WTC11 (cell line): ENCODE measurements around the gene KRT8. TPM values are rescaled to one million over a fixed set of nuclear protein-coding genes. Genes with fewer than 3 reads are reported as not detected.
A peak's percentile ranks its signal among the peaks of the same experiment; 100 is the strongest.

Source experiments
- ATAC-seq: fragments of 200-7000 bp; cut with Tn5 transposase; 2 replicates; pipeline ENCODE4 v1.10.0; 2021; ENCODE audit warnings: mild to moderate bottlenecking, moderate library complexity
- CTCF ChIA-PET: fragments of 300-600 bp; sonication (Branson Sonifier 250); formaldehyde crosslinking; loops from one replicate; lab custom pipeline; 2021; ENCODE audit warnings: antibody characterized with exemption; lab: Charles Lee
- POLR2A ChIA-PET: fragments of 350-600 bp; sonication (Branson Sonifier 250); formaldehyde crosslinking; loops from one replicate; lab custom pipeline; 2021; ENCODE audit warnings: antibody characterized with exemption; lab: Charles Lee
- DNase-seq: peaks from one replicate; pipeline ENCODE4 v3.0.0; 2021; ENCODE audit warnings: low spot score
- H3K27ac Mint-ChIP-seq: 2 replicates; pipeline ENCODE4 v1.8.0; 2021; ENCODE audit warnings: mixed read lengths
- H3K27me3 Mint-ChIP-seq: 2 replicates; pipeline ENCODE4 v1.8.0; 2021; ENCODE audit warnings: low read depth, mild to moderate bottlenecking, moderate library complexity, mixed read lengths
- H3K36me3 Mint-ChIP-seq: 2 replicates; pipeline ENCODE4 v1.8.0; 2021; ENCODE audit warnings: mixed read lengths
- H3K4me1 Mint-ChIP-seq: 2 replicates; pipeline ENCODE4 v1.8.0; 2022; ENCODE audit warnings: mixed read lengths
- H3K4me3 Mint-ChIP-seq: 2 replicates; pipeline ENCODE4 v1.8.0; 2021; ENCODE audit warnings: mild to moderate bottlenecking, moderate library complexity, mixed read lengths
- H3K9me3 Mint-ChIP-seq: 2 replicates; pipeline ENCODE4 v1.8.0; 2021; ENCODE audit warnings: mixed read lengths
- AR ChIP-seq: fragments of 250-450 bp; sonication (Bioruptor Pico); IDR thresholded peaks from 2 replicates; pipeline ENCODE4 v1.9.0; 2021; ENCODE audit warnings: mild to moderate bottlenecking
- ESRRA ChIP-seq: sonication (generic); formaldehyde crosslinking; IDR thresholded peaks from 2 replicates; pipeline ENCODE4 v1.8.1; 2022; ENCODE audit warnings: mild to moderate bottlenecking, missing genetic modification reagents, borderline replicate concordance
- FOXP4 ChIP-seq: sonication (generic); formaldehyde crosslinking; IDR thresholded peaks from 2 replicates; pipeline ENCODE4 v1.8.0; 2022; ENCODE audit warnings: mild to moderate bottlenecking, missing genetic modification reagents
- PRDM15 ChIP-seq: sonication (generic); formaldehyde crosslinking; IDR thresholded peaks from 2 replicates; pipeline ENCODE4 v1.8.0; 2022; ENCODE audit warnings: missing genetic modification reagents
- SOX15 ChIP-seq: fragments of 250-450 bp; sonication (Bioruptor Pico); IDR thresholded peaks from 2 replicates; pipeline ENCODE4 v1.9.0; 2021; ENCODE audit warnings: mild to moderate bottlenecking
- total RNA-seq: library from RNA; stranded (reverse); gene quantifications from 3 replicates; pipeline ENCODE4 v1.2.3, GENCODE V29; 2021
- TF ChIP-seq, protein P1 (sequence below): sonication (generic); formaldehyde crosslinking; IDR thresholded peaks from 2 replicates; pipeline ENCODE4 v1.8.0; 2022; ENCODE audit warnings: mild to moderate bottlenecking, missing genetic modification reagents

KRT8 gene
- total RNA-seq, 1 experiment from 2014 or later: 477 TPM

GRCh38 chr12:52926596-52927234 is 21.8 kb upstream of the KRT8 start (continued):
- TF ChIP-seq FOXP4 (CRISPR knock-in tag) (no peak), SOX15 (no peak)
- TF ChIP-seq, all 79 proteins: peak for 0

GRCh38 chr12:52925717-52926595 is 21.1 kb upstream of the KRT8 start:
- Mint-ChIP-seq H3K4me1 (peaks cover 51% of the 10 kb centered on the region), H3K27me3 (no peaks in the 10 kb centered on the region), H3K36me3 (no peaks in the 10 kb centered on the region), H3K4me3 (no peak overlapping the region), H3K27ac (peak overlapping the region; percentile 69), H3K9me3 (no peaks in the 10 kb centered on the region)
- ChIA-PET POLR2A (interaction anchor here (1.0 to 2.4 kb wide), 7 partner anchors 18 to 31 kb away, joined by 4 to 10 read pairs (median 4); partner anchors contain the start of genes KRT18 and KRT8), CTCF (interaction anchor here (0.7 to 4.7 kb wide), 17 partner anchors 10 to 804 kb away, joined by 3 to 37 read pairs (median 3); partner anchors contain the start of genes KRT18 and KRT8)
- ATAC-seq (peak; percentile 56), DNase-seq (no peak)
- TF ChIP-seq PRDM15 (CRISPR knock-in tag) (0 out of 2 replicates have a peak, but pooled peaks have one; percentile 20), AR (CRISPR knock-in tag) (no peak), SOX15 (no peak), ESRRA (CRISPR knock-in tag) (no peak)

DNA sequence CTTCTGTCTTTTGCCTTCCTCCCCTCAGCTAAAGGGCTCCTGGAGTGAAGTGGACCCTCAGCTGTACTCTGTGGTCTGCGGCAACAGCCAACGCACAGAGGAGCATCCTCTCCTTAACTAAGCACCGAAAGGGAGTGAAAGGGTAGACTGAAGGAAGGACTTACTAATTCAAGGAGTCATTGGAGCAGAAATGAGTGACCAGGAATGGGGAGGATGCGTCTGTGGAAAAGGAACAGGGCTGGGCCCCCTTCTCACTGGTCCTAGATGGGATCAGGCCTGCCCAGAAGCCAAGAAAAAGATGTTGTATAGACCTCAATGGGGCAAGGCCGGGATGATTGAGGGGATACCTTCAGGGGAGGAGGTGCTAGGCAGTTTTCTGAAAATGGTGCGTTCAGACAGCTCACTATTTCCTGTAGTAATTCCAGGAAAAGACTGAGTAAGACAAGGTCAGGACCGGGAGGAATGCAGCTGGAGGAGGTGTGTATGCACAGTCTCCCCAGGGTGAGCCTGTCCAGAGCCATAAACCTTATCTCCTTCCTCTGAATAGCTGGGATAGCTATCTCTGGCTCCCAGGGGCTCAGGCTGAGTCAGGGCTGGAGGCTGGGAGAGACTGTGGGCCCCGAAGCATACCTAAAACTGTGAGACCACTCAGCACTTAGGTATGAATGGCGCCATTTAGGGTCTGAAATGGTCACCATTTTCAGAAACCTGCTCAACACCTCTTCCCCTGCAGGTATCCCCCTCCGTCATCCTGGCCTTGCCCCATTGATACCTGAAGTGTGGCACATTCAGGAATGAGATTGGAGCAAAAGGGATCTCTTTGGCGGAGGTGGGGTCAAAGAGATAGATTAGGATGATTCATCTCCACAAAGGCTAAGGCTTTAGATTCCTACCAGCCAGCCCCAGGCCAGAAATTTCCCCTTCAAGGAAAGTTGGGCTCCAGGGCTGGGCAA is 20.2 kb upstream of the KRT8 start:
- DNase-seq (no peak), ATAC-seq (no peak)
- H3K27me3 Mint-ChIP-seq: no peaks in the 10 kb centered on the region
- ChIA-PET CTCF (interaction anchor here (0.6 to 4.7 kb wide), 16 partner anchors 9 to 803 kb away, joined by 3 to 37 read pairs (median 5); partner anchors contain the start of gene KRT8), POLR2A (interaction anchor here (1.0 to 2.4 kb wide), 6 partner anchors 20 to 32 kb away, joined by 3 to 10 read pairs (median 4); partner anchors contain the start of genes KRT18 and KRT8)
- no peak overlapping the region for H3K4me3 Mint-ChIP-seq
- H3K9me3 Mint-ChIP-seq: no peaks in the 10 kb centered on the region
- H3K27ac Mint-ChIP-seq: no peak overlapping the region; the same call in 1 of the 2 replicates
- no peaks in the 10 kb centered on the region for H3K36me3 Mint-ChIP-seq
- TF ChIP-seq, protein P1, sequence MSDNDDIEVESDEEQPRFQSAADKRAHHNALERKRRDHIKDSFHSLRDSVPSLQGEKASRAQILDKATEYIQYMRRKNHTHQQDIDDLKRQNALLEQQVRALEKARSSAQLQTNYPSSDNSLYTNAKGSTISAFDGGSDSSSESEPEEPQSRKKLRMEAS (CRISPR knock-in tag): no peak
- TF ChIP-seq PRDM15 (CRISPR knock-in tag): peak; percentile 38; the same call in 1 of the 2 replicates
- H3K4me1 Mint-ChIP-seq: peaks cover 55% of the 10 kb centered on the region
